Measurements from ENCODE around the gene TMEM52. TPM values are rescaled to one million over a fixed set of nuclear protein-coding genes. Genes with fewer than 3 reads are reported as not detected.
"Not testable (repeated sequence)": the region's sequence is repeated elsewhere in the genome, so short reads cannot be mapped to it uniquely, and the experiment has no call there.

TMEM52 gene
- total and polyA plus RNA-seq, 2 of the 8 experiments (the other 6 are each of a cell fraction or from before 2014, with no cell fraction given): 14.6 to 30.2 TPM

- H3K27me3 ChIP-seq (replicated peaks in 1 of 4; ENCODE audit: control insufficient read depth in 3 of 4, extremely low read depth in 1 of 4, insufficient read depth in 3 of 4, low read length in 3 of 4); H2BK12ac ChIP-seq (ENCODE audit: low read depth, low read length); H3K27ac ChIP-seq (ENCODE audit: low read depth, low read length); H3K23me2 ChIP-seq (ENCODE audit: low read depth, low read length); H2AFZ ChIP-seq (ENCODE audit: low read length); H3K9me3 ChIP-seq (ENCODE audit: insufficient read depth in 2 of 2, low read depth in 1 of 2, low read length in 1 of 2); H3K4me3 ChIP-seq (ENCODE audit: extremely low read depth in 1 of 4, insufficient read depth in 2 of 4, low read depth in 3 of 4, low read length in 4 of 4); H3K4me1 ChIP-seq (replicated peaks in 1 of 4; ENCODE audit: control insufficient read depth in 3 of 4, insufficient read depth in 4 of 4, low read length in 3 of 4); H2AK5ac ChIP-seq (ENCODE audit: low read depth, low read length); H2BK5ac ChIP-seq (ENCODE audit: low read depth, low read length); H3K36me3 ChIP-seq (ENCODE audit: control insufficient read depth in 2 of 4, insufficient read depth in 4 of 4, low read length in 3 of 4); H4K5ac ChIP-seq (ENCODE audit: insufficient read length, low read depth, low read length); H4K91ac ChIP-seq (replicated peaks; ENCODE audit: insufficient read length, low read length); H3K4ac ChIP-seq (replicated peaks; ENCODE audit: insufficient read length, low read depth, low read length); H3K18ac ChIP-seq (ENCODE audit: extremely low read depth, low read length); H2BK15ac ChIP-seq (ENCODE audit: low read length); H3K9ac ChIP-seq (replicated peaks in 1 of 4; ENCODE audit: extremely low read depth in 1 of 4, low read depth in 3 of 4, low read length in 3 of 4); DNase-seq (ENCODE audit: low read depth in 1 of 2, low spot score in 2 of 2); H3K14ac ChIP-seq (ENCODE audit: insufficient read length); H3K23ac ChIP-seq (ENCODE audit: insufficient read length); FAIRE-seq; H2BK20ac ChIP-seq (ENCODE audit: low read length); H3K4me2 ChIP-seq (ENCODE audit: insufficient read depth in 1 of 2, low read depth in 2 of 2, low read length in 2 of 2); H2BK120ac ChIP-seq (replicated peaks; ENCODE audit: low read depth, low read length); H3K56ac ChIP-seq (replicated peaks; ENCODE audit: insufficient read length, low read depth, low read length); H4K8ac ChIP-seq (ENCODE audit: extremely low read depth, insufficient read depth, low read length): not testable (repeated sequence)
- CTCF ChIA-PET (ENCODE audit: partially characterized antibody): interaction anchor here (0.7 to 4.6 kb wide), 5 partner anchors 11 to 327 kb away, joined by 3 to 26 read pairs (median 5); no protein-coding TSS in a partner anchor
- H4K20me1 ChIP-seq (replicated peaks in 1 of 2; ENCODE audit: control insufficient read depth in 1 of 2, insufficient read depth in 2 of 2, low read length in 2 of 2): peaks cover 29 to 33% of the 10 kb centered on the region in 2 experiments
- H3K79me2 ChIP-seq (ENCODE audit: control insufficient read depth in 1 of 2, insufficient read depth in 2 of 2, low read length in 2 of 2): peaks cover 71 to 98% of the 10 kb centered on the region in 2 experiments
- POLR2A ChIA-PET (ENCODE audit: partially characterized antibody): interaction anchor here (1.0 to 5.1 kb wide), 9 partner anchors 8 to 107 kb away, joined by 3 to 33 read pairs (median 3); partner anchors contain the start of gene CALML6
- WGBS, 2 experiments (ENCODE audit: extremely low coverage in 1 of 2, insufficient coverage in 1 of 2, insufficient read length in 1 of 2, insufficient replicate concordance in 2 of 2, low coverage in 1 of 2, low lambda C conversion rate in 2 of 2, missing lambda C conversion rate in 1 of 2): 88% methylated on average over 10 of the region's 11 CpGs; no CpG with 5 or more reads in 1 of the 2 experiments
- H3K79me1 ChIP-seq (ENCODE audit: low read depth, low read length): peaks cover 12% of the 10 kb centered on the region
Measured at GRCh38 chr1:1883890-1884289, 35.2 kb downstream of the TMEM52 start.

Measured in H1 (cell line).